Stomach (tissue), 9 donors: ENCODE results near the gene ABHD1. TPM values are rescaled to one million over a fixed set of nuclear protein-coding genes. Genes with fewer than 3 reads are reported as not detected.

ENCODE experiments used
- DNase-seq, 2 donors: peaks; one replicate each; pipeline versions ENCODE4 v3.0.0 to v3.0.0-alpha.2; 2013 to 2019
- H3K27ac ChIP-seq, 5 donors: fragments of 200-600 bp in 4 of 5; sonication (generic) in 4 of 5; one replicate each; pipeline ENCODE4 v1.5.1; 2013 to 2019; ENCODE audit warnings: mild to moderate bottlenecking in 1 of 5, moderate library complexity in 1 of 5
- H3K27me3 ChIP-seq, 3 donors: fragments of 200-600 bp; sonication (generic); one replicate each; pipeline ENCODE4 v1.5.1; 2017 to 2019; ENCODE audit warnings: mixed run types in 1 of 3
- H3K36me3 ChIP-seq, 4 donors: fragments of 200-600 bp; sonication (generic); 1 replicate in 3 of 4; 2 replicates in 1 of 4; pipeline ENCODE4 v1.5.1; 2016 to 2019
- H3K4me1 ChIP-seq, 4 donors: fragments of 200-600 bp; sonication (generic); one replicate each; pipeline ENCODE4 v1.5.1; 2016 to 2019
- H3K4me3 ChIP-seq, 4 donors: fragments of 200-600 bp; sonication (generic) in 3 of 4; one replicate each; pipeline ENCODE4 v1.5.1; 2016 to 2019; ENCODE audit warnings: mild to moderate bottlenecking in 1 of 4
- H3K9me3 ChIP-seq, 4 donors: fragments of 200-600 bp; sonication (generic); one replicate each; pipeline ENCODE4 v1.5.1; 2016 to 2019
- CTCF ChIP-seq, 7 experiments: fragments of 450-650 bp in 4 of 7; fragments of 200-600 bp in 3 of 7; sonication (generic) in 3 of 7; IDR thresholded peaks; one replicate each; pipeline ENCODE4 v1.5.1; 2016 to 2019; ENCODE audit warnings: antibody characterized with exemption in 7 of 7, control low read depth in 2 of 7, mild to moderate bottlenecking in 1 of 7
- EP300 ChIP-seq: sonication (generic); formaldehyde crosslinking; IDR thresholded peaks from one replicate; pipeline ENCODE4 v1.6.1; 2017; ENCODE audit warnings: antibody characterized with exemption
- POLR2A ChIP-seq, 4 donors: fragments of 450-650 bp; IDR thresholded peaks; one replicate each; pipeline ENCODE4 v1.6.1; 2016; ENCODE audit warnings: antibody characterized with exemption in 4 of 4, control low read depth in 2 of 4, mild to moderate bottlenecking in 1 of 4, moderate library complexity in 1 of 4
- POLR2AphosphoS5 ChIP-seq, 3 donors: sonication (generic); formaldehyde crosslinking; IDR thresholded peaks; one replicate each; pipeline ENCODE4 v1.6.1; 2016; ENCODE audit warnings: antibody characterized with exemption in 3 of 3
- WGBS, 5 donors: extraction: QIAGEN DNeasy Blood & Tissue Kit in 3 of 5; methylation state at CpG; one replicate each; pipeline versions ENCODE4 v1.1.5 to v1.1.7; 2013 to 2018; 5-methylcytosine and 5-hydroxymethylcytosine counted together
- intact Hi-C: fragments of 100-400 bp; cut with DNase I; formaldehyde crosslinking; loops from one replicate; pipeline ENCODE4 v1.15.1; 2023; ENCODE audit warnings: low total_unique reads
- polyA plus RNA-seq, 3 donors: library from polyadenylated mRNA; stranded (reverse); fragments of 200-250 nt; gene quantifications; one replicate each; pipeline ENCODE4 v1.2.3, GENCODE V29; 2013
- total RNA-seq, 5 donors: library from RNA; depleted of rRNA; stranded (reverse); fragments of >200 nt; gene quantifications; one replicate each; pipeline versions ENCODE4 v1.1.0 to v1.2.3, GENCODE V29; 2014 to 2016
- donor health status: healthy with polysubstance abuse.
- donor health status: Bipolar disorder and iron deficiency.
- donor health status: healthy.

The ABHD1 gene
- total and polyA plus RNA-seq, 8 donors = 0.23 to 0.75 TPM; not detected in 6

DNA sequence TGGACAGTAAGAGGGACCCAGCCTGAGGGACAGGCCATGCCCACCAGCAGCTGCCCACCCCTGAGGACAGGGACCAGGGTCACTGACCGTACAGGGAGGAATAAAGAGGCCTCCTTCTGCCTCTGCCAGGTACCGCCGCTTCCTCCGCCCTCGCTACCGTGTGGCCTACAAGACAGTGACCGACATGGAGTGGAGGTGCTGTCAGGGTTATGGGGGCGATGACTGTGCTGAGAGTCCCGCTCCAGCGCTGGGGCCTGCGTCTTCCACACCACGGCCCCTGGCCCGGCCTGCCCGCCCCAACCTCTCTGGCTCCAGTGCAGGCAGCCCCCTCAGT lies 43.0 kb upstream of the ABHD1 start:
- intact Hi-C loops = loop anchor here (10.0 kb wide), 1 partner anchor 46 kb away; the partner anchor contains the start of gene TMEM214
- H3K4me3 ChIP-seq = peak overlapping the region; percentile 54 to 66 (median 60)
- no peak for DNase-seq

GRCh38 chr2:27081984-27082772 lies 41.4 kb upstream of the ABHD1 start:
- Histone ChIP-seq H3K36me3 (peaks cover 0 to 17% (median 6%) of the 10 kb centered on the region in 4 donors), H3K4me1 (peaks cover 38 to 83% (median 68%) of the 10 kb centered on the region in 4 donors), H3K27me3 (peaks cover 0 to 5% (median 0%) of the 10 kb centered on the region in 3 donors), H3K4me3 (peak overlapping the region in 2 of 4 donors; percentile 4 to 54), H3K27ac (peak overlapping the region in 4 of 5 donors; percentile 73 to 94 (median 92)), H3K9me3 (no peaks in the 10 kb centered on the region)
- intact Hi-C loops = loop anchor here (10.0 kb wide), 1 partner anchor 47 kb away; the partner anchor contains the start of gene TMEM214
- TF ChIP-seq EP300 = no peak
- TF ChIP-seq CTCF (IDR thresholded peaks at IDR 0.05) = no peak
- no peak for TF ChIP-seq POLR2A (IDR thresholded peaks at IDR 0.05)
- TF ChIP-seq POLR2AphosphoS5 (IDR thresholded peaks at IDR 0.05) = no peak
- WGBS, 5 donors = 83 to 92% (median 90%) methylated on average over 20 to 38 of the region's 38 CpGs
- no peak for DNase-seq

More for the DNA sequence above, 43.0 kb upstream of the ABHD1 start:
- H3K4me1 ChIP-seq = peaks cover 27 to 86% (median 62%) of the 10 kb centered on the region in 4 donors
- H3K36me3 ChIP-seq = peaks cover 0 to 17% (median 6%) of the 10 kb centered on the region in 4 donors
- peaks cover 0 to 5% (median 0%) of the 10 kb centered on the region in 3 donors for H3K27me3 ChIP-seq
- no peak for TF ChIP-seq POLR2AphosphoS5 (IDR thresholded peaks at IDR 0.05)
- TF ChIP-seq EP300 = no peak
- no peak for TF ChIP-seq CTCF (IDR thresholded peaks at IDR 0.05)
- TF ChIP-seq POLR2A (IDR thresholded peaks at IDR 0.05) = no peak
- 70 to 87% (median 86%) methylated on average over 9 to 14 of the region's 14 CpGs for WGBS, 5 donors
- H3K27ac ChIP-seq = peak overlapping the region in 4 of 5 donors; percentile 92 to 94 (median 92)
- H3K9me3 ChIP-seq = no peaks in the 10 kb centered on the region

DNA sequence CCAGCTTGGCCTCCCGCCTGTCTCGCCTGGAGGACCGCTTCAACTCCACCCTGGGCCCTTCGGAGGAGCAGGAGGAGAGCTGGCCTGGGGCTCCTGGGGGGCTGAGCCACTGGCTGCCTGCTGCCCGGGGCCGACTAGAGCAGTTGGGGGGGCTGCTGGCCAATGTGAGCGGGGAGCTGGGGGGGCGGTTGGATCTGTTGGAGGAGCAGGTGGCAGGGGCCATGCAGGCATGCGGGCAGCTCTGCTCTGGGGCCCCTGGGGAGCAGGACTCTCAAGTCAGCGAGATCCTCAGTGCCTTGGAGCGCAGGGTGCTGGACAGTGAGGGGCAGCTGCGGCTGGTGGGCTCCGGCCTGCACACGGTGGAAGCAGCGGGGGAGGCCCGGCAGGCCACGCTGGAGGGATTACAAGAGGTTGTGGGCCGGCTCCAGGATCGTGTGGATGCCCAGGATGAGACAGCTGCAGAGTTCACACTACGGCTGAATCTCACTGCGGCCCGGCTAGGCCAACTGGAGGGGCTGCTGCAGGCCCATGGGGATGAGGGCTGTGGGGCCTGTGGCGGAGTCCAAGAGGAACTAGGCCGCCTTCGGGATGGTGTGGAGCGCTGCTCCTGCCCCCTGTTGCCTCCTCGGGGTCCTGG lies 40.7 kb upstream of the ABHD1 start:
- peaks cover 0 to 5% (median 0%) of the 10 kb centered on the region in 3 donors for H3K27me3 ChIP-seq
- TF ChIP-seq POLR2AphosphoS5 (IDR thresholded peaks at IDR 0.05) (no peak), CTCF (IDR thresholded peaks at IDR 0.05) (no peak), POLR2A (IDR thresholded peaks at IDR 0.05) (no peak), EP300 (no peak)
- intact Hi-C loops = loop anchor here (10.0 kb wide), 1 partner anchor 48 kb away; the partner anchor contains the start of gene TMEM214
- H3K27ac ChIP-seq = peak overlapping the region in 2 of 5 donors; percentile 3
- no peaks in the 10 kb centered on the region for H3K9me3 ChIP-seq
- peak overlapping the region in 1 of 4 donors; percentile 4 for H3K4me3 ChIP-seq
- no peak for DNase-seq
- peaks cover 0 to 17% (median 6%) of the 10 kb centered on the region in 4 donors for H3K36me3 ChIP-seq
- 76 to 100% (median 90%) methylated on average over 5 to 27 of the region's 27 CpGs for WGBS, 5 donors
- H3K4me1 ChIP-seq = peaks cover 41 to 83% (median 69%) of the 10 kb centered on the region in 4 donors
